ENCODE results near the gene AP3B1. TPM values are rescaled to one million over a fixed set of nuclear protein-coding genes. Genes with fewer than 3 reads are reported as not detected.
A peak's percentile ranks its signal among the peaks of the same experiment; 100 is the strongest.

Gene AP3B1
- polyA plus RNA-seq, 3 donors: 20.3 to 39.8 (median 24.9) TPM

DNA sequence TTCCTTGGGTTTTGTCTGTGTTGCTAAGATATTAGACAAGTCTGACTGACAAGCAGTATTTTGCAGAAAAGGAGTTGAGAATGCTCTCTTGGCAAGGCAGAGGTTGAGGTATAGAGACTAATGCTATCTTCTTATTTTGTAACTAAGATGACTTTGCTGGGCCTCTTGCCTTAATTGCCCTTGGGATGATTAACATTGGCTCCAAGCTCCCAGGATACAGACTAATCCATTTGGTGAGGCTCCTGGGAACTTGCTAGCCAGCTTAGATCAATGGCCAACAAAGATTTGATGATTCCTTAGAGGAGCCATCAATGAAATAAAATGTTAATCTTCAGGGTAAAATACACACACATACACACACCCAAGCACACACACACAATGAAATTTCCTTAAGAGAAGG is 28.7 kb upstream of the AP3B1 start:
- no peaks in the 10 kb centered on the region for H3K27me3 Mint-ChIP-seq (ENCODE audit: low read depth in 3 of 3)
- Histone ChIP-seq H3K4me1 (ENCODE audit: control insufficient read depth in 1 of 2, insufficient read depth in 2 of 2, low read length in 2 of 2) (no peaks in the 10 kb centered on the region), H3K79me2 (ENCODE audit: insufficient read depth, low read length) (no peaks in the 10 kb centered on the region), H4K20me1 (ENCODE audit: insufficient read depth, low read length) (no peaks in the 10 kb centered on the region), H3K36me3 (replicated peaks in 1 of 2; ENCODE audit: control insufficient read depth in 1 of 2, insufficient read depth in 2 of 2, low read length in 2 of 2) (no peaks in the 10 kb centered on the region), H3K4me2 (replicated peaks; ENCODE audit: extremely low read depth, low read length, poor library complexity, severe bottlenecking) (no peak overlapping the region), H3K4me3 (replicated peaks in 1 of 3; ENCODE audit: low read depth in 2 of 3, low read length in 3 of 3) (no peak overlapping the region), H3K27me3 (ENCODE audit: control insufficient read depth in 2 of 2, insufficient read depth in 2 of 2, low read length in 2 of 2) (no peaks in the 10 kb centered on the region), H3K27ac (ENCODE audit: low read depth in 1 of 2, low read length in 2 of 2) (no peak overlapping the region), H3K9ac (ENCODE audit: insufficient read depth, low read length, poor library complexity, severe bottlenecking) (no peak overlapping the region), H2AFZ (ENCODE audit: insufficient read depth, low read depth, low read length, poor library complexity, severe bottlenecking) (no peak overlapping the region), H3K9me3 (replicated peaks in 1 of 2; ENCODE audit: control insufficient read depth in 1 of 2, insufficient read depth in 1 of 2, low read length in 2 of 2) (no peaks in the 10 kb centered on the region)
- H3K9me3 Mint-ChIP-seq: peaks cover 0 to 2% (median 0%) of the 10 kb centered on the region in 7 donors
- intact Hi-C loops (cut with micrococcal nuclease): no loop called here
- no peaks in the 10 kb centered on the region for H3K36me3 Mint-ChIP-seq
- no peak overlapping the region for H3K27ac Mint-ChIP-seq
- no peak overlapping the region for H3K4me3 Mint-ChIP-seq
- DNase-seq: no peak
- H3K4me1 Mint-ChIP-seq: no peaks in the 10 kb centered on the region
- TF ChIP-seq, protein P1, sequence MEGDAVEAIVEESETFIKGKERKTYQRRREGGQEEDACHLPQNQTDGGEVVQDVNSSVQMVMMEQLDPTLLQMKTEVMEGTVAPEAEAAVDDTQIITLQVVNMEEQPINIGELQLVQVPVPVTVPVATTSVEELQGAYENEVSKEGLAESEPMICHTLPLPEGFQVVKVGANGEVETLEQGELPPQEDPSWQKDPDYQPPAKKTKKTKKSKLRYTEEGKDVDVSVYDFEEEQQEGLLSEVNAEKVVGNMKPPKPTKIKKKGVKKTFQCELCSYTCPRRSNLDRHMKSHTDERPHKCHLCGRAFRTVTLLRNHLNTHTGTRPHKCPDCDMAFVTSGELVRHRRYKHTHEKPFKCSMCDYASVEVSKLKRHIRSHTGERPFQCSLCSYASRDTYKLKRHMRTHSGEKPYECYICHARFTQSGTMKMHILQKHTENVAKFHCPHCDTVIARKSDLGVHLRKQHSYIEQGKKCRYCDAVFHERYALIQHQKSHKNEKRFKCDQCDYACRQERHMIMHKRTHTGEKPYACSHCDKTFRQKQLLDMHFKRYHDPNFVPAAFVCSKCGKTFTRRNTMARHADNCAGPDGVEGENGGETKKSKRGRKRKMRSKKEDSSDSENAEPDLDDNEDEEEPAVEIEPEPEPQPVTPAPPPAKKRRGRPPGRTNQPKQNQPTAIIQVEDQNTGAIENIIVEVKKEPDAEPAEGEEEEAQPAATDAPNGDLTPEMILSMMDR (IDR thresholded peaks at IDR 0.05): no peak

DNA sequence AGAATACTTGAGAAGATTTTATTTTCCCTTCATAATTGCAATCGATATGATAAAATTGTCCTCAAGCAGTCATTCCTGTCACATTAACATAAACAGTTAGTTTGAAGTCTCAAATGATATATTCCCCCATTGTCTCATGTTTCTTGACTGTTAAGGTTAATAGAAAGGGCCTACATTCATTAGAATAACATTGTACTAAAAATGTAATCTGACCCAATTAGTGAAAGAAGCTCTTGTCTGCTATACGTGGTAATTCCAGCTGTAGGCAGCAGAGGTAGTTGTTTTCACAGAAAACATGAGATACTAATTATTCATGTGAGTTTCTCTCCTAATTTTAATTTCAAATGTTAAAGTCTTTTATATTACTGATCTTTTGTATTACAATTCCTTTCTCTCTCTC is 25.9 kb upstream of the AP3B1 start:
- no peak for DNase-seq
- Histone ChIP-seq H3K4me3 (replicated peaks in 1 of 3; ENCODE audit: low read depth in 2 of 3, low read length in 3 of 3) (no peak overlapping the region), H4K20me1 (ENCODE audit: insufficient read depth, low read length) (no peaks in the 10 kb centered on the region), H3K79me2 (ENCODE audit: insufficient read depth, low read length) (no peaks in the 10 kb centered on the region), H3K36me3 (replicated peaks in 1 of 2; ENCODE audit: control insufficient read depth in 1 of 2, insufficient read depth in 2 of 2, low read length in 2 of 2) (no peaks in the 10 kb centered on the region), H3K27ac (ENCODE audit: low read depth in 1 of 2, low read length in 2 of 2) (no peak overlapping the region), H3K9ac (ENCODE audit: insufficient read depth, low read length, poor library complexity, severe bottlenecking) (no peak overlapping the region), H3K4me2 (replicated peaks; ENCODE audit: extremely low read depth, low read length, poor library complexity, severe bottlenecking) (no peak overlapping the region), H2AFZ (ENCODE audit: insufficient read depth, low read depth, low read length, poor library complexity, severe bottlenecking) (no peak overlapping the region), H3K27me3 (ENCODE audit: control insufficient read depth in 2 of 2, insufficient read depth in 2 of 2, low read length in 2 of 2) (no peaks in the 10 kb centered on the region), H3K4me1 (ENCODE audit: control insufficient read depth in 1 of 2, insufficient read depth in 2 of 2, low read length in 2 of 2) (no peaks in the 10 kb centered on the region), H3K9me3 (replicated peaks in 1 of 2; ENCODE audit: control insufficient read depth in 1 of 2, insufficient read depth in 1 of 2, low read length in 2 of 2) (no peaks in the 10 kb centered on the region)
- Mint-ChIP-seq H3K9me3 (peaks cover 0 to 3% (median 0%) of the 10 kb centered on the region in 7 donors), H3K4me1 (peaks cover 3% of the 10 kb centered on the region), H3K36me3 (no peaks in the 10 kb centered on the region), H3K27me3 (ENCODE audit: low read depth in 3 of 3) (peaks cover 0 to 1% (median 0%) of the 10 kb centered on the region in 3 donors), H3K4me3 (no peak overlapping the region), H3K27ac (no peak overlapping the region)
- no CpG with 5 or more reads among the region's 2 CpGs for WGBS (ENCODE audit: insufficient coverage)
- TF ChIP-seq, protein P1 (IDR thresholded peaks at IDR 0.05): peak; percentile 60
- intact Hi-C loops (cut with micrococcal nuclease): no loop called here
